NCI-H69 (cell line): ENCODE data around the gene VPS37B.
A peak's percentile ranks its signal among the peaks of the same experiment; 100 is the strongest.
"Not testable (repeated sequence)": the region's sequence is repeated elsewhere in the genome, so short reads cannot be mapped to it uniquely, and the experiment has no call there.

ENCODE experiments used
- DNase-seq: peaks from one replicate; lab custom pipeline; 2025; lab: John Stamatoyannopoulos, UW

VPS37B gene, protein sequence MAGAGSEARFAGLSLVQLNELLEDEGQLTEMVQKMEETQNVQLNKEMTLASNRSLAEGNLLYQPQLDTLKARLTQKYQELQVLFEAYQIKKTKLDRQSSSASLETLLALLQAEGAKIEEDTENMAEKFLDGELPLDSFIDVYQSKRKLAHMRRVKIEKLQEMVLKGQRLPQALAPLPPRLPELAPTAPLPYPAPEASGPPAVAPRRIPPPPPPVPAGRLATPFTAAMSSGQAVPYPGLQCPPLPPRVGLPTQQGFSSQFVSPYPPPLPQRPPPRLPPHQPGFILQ

DNA sequence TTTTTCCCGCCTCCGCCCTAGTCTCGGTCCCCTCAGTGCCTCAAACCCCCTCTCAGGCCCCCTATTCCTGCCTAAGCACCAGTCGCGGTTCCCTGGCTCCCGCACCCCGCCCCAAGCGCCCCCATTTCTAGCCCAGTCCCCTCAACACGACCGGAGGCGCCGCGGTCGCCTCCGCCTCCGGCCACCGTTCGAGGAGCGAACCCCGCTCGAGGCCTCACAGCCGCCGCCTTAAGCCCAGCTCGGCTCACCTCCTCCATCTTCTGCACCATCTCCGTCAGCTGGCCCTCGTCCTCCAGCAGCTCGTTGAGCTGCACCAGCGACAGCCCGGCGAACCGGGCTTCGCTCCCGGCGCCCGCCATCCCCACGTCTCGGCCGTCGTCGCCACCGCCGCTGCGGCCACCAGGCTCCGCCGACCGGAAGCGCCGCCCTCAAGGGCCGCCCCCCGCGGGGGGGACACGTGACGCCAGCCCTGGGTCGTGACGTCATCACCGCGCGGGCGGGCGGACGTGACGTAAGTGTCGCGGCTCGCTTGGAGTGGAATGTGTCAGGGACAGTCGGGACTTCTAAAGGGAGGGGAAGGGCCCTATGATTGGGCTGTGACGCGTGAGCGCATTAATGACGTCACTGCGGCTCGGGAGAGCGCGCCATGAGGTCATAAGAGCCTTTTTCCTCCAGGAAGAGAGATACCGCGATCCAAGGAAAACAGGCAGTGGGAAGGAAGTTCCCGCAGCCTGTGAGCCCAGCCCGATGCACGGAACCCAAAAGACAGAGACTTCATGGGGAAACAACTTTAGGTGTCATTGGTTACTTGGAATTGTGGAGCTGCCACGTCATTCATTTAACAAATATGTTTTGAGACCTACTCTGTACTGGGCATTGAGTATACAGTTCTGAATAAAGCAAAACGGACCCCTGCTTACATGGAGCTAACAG, at the start of gene VPS37B:
TSS of gene VPS37B (minus strand) at position 421 of the 933 bp plus-strand sequence. CDS start at position 359, 62 bp downstream.
- peak; percentile 95 for DNase-seq

DNA sequence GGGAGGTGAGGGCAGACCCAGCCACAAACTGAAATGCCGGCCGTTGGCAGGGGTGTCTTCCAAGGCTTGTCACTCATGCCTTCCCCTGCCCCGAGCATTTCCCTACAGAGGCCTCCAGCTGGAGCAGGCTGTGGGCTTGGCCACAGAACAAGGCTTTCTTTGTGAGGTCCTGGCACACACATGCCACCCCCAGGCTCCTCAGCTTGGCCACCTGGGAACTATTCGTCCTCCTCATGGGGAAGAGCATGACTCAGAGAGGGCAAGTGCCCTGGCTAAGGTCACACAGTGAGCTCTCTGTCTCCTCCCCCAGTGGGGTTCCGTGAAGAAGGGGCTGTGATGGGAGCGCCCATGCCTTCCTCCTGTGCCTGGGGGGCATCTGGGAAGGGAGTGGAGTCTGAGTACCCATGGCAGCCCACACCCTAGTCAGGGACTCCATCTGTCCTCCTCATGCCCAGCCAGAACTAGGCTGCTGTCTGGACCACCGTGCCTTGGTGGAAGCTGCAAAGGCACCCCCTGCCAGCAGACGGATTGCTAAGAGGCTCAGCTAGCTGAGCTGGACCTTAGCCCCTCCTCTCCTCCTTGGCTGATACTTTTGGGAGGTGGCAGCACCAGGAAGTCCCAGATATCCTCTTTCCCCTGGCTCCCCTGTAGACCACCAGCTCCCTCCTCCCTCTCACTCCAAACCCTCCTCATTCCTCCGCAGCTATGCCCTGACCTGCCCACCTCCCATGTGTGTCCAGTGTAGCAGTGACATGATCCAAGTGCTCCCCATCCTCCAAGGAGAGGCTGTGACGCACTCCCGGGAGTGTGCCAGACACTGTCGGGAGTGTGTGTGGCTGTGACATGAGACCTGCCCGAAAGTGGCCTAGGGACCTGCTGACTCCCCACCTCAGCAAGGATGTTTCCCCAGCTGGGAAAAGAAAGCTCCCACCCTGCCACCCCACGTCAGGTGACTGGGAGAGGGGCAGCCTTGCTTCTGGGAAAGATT, 49.0 kb upstream of the VPS37B start:
- DNase-seq = peak; percentile 41

DNA sequence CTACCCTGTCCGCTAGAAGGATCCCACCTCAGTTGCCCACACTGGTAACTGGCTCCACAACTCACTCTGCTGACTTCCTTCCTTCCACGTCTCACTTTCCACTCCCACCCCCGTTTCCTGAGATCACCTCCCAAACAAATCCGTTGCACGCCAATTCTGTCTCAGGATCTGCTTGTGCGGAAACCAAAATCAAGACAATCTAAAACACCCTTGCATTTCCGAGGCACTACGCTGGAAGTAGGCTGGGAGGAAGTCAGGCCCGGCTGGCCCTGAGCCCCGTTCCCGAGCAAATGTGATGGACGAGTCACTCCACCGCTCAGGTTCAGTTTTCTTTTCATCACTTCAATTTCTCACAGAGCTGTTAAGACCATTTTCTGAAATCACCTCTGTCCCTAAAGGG, 47.3 kb upstream of the VPS37B start:
- DNase-seq = no peak

DNA sequence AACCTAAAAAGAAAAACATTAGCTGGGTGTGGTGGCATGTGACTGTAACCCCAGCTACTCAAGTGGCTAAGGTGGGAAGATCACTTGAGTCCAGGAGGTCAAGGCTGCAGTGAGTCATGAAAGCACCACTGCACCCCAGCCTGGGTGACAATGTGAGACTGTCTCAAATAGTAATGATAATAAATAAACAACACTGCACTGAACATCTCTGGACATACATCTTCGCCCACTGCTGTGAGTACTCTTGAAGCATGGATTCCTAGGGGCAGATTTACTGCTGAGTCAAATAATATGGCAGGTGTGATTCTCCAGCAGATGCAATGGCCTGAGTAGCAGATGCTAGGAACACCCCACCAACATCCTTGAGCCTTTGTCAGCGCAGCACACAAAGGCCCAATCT, 46.7 kb upstream of the VPS37B start:
- peak; percentile 57 for DNase-seq

DNA sequence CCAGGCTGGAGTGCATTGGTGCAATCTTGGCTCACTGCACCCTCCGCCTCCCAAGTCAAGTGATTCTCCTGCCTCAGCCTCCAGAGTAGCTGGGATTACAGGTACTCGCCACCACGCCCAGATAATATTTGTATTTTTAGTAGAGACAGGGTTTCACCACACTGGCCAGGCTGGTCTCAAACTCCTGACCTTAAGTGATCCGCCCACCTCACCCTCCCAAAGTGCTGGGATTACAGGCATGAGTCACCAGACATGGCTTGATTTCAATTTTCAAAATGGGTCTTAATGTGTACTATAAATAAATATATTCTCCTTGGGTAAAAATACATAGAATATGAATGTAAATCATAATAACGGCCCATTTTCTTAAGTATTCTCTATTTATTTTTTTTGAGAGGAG, 45.4 kb upstream of the VPS37B start:
- DNase-seq = not testable (repeated sequence)

DNA sequence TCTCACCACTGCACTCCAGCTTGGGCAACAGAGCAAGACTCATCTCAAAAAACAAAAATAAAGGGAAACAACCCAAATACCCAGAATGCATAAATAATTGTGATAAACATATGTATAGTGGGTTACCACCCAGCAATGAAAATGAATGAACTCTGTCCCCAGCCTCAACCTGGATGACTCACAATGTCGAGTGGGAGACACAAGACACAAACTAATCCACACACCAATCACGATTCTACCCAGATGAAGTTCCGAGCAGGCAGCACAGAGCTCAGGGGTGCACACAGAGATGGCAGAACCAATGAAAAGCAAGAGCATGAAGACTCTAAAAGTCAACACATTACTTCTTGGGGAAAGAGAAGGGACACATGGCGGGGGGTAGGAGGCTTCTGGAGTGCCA, 43.2 kb upstream of the VPS37B start:
- DNase-seq = no peak

DNA sequence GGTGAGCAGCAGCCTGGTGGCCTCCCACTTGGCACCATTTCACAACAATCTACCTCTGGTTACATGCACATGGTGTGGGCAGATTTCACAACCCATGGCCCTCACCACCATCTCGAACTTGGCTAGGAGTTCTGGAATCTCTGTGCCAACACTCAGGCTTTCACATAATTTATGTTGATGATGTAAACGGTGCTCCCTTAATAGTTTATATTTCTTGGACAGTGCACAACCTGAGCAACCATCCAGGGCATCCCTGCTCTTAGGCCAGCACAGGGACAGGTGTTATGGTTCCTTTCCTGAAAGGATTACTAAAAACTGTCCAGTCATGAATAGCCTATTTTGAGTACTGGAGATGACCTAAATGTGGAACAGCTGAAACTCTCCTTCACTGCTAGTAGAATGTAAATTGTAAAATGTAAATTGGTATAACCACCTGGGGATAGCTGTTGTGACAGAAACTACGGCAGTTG, 41.7 kb upstream of the VPS37B start:
- DNase-seq = no peak

DNA sequence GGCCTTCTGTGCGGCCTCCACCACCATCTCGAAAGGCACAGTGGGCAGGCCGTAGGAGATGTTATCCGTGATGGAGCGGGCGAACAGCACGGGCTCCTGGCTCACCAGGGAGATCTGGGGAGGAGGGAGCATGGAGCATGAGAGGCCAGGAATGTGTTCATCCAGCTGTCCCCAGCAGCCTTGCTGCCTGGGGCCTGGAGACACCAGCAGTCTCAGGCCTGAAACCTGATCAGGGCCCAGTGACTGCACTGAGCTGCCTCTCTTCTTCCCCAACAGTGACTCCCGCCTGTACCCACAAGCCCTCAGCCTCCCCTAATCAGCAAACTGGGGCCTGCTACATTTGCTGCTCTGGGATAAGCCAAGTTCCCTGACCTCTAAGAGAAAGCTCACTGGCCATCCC, 39.4 kb upstream of the VPS37B start:
- DNase-seq = no peak

DNA sequence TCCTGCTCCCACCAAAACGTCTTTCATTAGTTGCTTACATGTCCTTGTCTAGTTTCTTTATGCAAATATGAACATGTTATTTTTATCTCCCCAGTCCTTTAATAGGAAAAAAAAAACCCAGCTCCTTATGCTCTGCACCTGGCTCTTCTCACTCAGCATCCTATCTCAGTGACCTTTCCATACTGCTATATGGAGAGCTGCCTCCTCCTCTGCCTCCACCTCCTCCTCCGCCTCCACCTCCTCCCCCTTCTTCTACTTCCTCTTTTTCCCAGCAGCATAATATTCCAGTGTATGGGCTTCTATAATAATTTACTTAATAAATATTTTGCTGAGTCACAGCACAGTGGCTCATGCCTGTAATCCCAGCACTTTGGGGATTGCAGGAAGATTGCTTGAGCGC, 38.8 kb upstream of the VPS37B start:
- no peak for DNase-seq

DNA sequence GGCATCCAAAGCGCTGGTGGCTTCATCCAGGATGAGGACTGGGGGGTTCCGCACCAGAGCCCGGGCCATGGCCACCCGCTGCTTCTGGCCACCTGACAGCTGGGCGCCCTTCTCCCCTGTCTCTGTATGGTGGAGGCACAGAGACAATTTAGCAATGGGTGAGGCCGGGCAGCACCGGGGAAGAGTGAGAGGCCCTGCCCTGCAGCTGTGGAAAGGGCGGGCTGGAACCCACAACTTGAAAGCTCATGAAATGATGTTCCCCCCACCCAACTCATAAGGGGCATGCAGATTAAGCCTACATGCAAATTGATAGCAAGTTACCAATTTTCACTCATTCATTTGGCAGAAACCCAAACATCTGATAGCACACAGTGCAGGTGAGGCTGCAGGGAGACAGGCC, 36.3 kb upstream of the VPS37B start:
- no peak for DNase-seq

DNA sequence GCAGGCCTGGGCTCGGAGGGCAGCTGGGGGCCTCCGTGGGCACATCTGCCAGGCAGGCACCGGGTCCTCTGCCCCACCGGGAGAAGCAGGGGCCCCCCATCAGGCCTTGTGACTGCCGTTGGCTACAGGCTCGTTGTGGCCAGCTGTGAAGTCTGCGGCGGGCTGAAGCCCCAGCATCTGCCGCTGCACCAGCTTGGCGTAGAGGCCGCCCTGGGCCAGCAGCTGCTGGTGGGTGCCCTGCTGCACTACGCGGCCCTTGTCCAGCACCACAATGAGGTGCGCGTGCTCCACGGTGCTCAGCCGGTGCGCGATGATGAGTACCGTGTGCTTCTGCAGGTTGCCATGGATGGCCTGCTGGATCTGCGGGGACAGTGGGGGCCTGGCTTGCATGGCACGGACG, 33.9 kb upstream of the VPS37B start:
- no peak for DNase-seq

DNA sequence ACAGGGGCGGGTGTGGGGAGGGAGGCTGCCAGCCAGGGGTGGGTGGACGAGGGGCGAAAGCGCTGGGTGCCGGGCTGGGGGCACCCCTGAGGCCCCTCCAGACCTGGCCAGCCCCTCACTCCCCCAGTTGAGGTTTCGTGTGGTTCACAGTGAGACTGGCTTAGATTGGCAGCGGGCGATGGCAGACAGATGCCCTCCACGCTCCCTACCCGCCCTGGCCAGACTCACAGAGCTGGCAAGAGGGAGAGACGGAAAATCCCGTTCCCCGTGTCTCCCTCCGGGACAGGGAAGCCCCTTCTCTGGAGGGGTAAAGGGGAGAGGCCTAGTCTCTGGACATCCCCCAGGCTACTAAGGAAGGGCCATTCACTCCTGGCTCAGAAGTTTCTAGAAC, 33.2 kb upstream of the VPS37B start:
- no peak for DNase-seq

DNA sequence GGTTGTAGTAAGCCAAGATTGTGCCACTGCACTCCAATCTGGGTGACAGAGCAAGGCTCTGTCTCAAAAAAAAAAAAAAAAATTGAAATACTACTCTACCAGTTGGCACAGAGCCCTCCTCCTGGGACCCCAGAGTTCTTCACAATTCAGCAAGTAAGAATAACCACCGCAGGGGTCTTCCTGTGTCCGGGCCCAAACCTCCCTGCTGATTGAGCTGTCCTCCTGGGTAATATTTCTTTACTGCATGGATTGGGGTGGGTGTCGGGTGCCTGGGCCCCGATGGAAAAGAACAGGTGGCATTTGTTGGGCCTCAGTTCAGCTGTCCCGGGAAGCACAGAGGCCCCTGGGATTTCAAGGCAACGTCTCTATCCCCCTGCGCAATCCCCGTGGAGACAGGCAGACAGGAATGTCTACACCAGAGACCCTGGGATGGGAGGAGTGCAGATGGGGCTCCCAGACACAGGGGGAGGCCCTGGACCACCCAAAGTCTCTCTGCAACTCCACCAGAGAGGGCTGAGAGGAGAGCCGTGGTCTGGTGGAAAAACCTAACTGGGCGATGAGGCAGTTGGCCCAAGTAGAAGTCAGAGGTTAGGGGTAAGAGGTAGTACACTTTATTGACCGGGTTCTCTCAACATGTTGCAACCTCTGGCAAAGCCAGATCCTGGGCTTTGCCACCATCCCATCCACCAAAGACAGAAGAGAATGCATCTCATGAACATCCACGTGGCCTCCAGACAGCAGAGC, 32.7 kb upstream of the VPS37B start:
- DNase-seq = peak; percentile 55

DNA sequence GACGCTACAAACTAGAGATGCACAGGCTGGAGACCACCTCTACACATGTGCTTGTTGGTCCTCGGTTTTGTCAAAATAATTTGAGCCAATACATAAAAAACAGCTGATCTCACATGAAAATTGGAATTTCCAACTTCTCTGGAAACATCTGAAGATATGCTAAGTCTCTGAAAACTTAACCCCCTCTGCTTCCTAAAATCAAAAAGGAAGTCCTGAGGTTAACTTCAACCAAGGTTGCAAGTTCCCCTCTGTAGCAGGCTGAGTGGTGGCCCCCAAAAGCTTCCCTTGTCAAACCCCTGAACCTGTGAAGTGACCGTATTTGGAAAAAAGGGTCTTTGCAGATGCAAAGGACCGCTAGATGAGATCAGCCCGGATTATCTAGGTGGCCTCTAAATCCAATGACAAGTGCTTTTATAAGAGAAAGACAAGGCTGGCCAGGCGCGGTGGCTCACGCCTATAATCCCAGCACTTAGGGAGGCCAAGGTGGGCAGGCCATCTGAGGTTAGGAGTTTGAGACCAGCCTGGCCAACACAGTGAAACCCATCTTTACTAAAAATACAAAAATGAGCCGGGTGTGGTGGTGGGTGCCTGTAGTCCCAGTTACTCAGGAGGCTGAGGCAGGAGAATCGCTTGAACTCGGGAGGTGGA, 32.0 kb upstream of the VPS37B start:
- DNase-seq = no peak

DNA sequence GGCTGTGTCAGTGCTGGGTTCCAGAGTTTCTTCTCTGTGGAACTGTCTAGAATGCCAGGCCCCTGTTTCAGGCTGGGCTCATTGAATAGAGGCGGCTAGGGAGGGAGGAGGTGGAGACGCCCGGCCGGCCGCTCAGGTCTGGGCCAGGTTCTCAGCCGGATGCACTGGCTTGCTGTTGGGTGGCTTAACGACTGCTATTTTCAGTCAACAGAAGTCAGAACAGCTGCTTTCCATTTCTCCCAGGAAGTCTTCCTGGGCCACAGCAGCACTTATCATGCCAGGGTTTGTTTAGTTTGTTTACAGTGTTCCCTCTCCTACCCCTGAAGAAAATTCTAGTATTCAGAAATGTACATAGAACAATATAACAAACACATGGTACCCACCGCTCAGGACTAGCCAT, 26.0 kb upstream of the VPS37B start:
- peak; percentile 59 for DNase-seq

DNA sequence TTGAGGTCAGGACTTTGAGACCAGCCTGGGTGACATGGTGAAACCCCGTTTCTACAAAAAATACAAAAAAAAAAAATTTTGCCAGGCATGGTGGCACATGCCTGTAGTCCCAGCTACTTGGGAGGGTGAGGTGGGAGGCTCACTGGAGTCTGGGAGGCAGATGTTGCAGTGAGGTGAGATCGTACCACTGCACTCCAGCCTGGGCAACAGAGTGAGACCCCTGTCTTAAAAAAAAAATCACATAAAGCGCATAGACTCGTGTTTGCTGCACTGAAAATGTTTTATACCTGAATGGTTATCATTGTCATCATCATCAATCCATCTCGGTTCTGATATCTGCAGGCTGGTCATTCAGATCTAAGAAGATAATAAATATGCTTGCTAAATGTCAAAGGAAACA, 24.8 kb upstream of the VPS37B start:
- no peak for DNase-seq

DNA sequence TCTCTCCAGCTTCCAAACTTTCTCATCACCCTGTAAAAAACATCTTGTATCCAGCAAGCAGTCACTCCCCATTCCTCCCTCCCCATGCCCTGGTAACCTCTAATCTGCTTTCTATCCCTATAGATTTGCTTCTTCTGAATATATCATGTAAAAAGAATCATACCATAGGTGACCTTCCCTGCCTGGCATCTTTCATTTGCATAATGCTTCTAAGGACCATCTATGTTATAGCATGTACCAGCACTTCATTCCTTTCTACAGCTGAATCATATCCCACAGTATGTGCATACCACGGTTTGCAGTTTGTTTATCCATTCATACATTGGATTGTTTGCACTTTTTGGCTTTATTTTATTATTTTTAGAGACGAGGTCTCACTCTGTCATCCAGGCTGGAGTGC, 22.9 kb upstream of the VPS37B start:
- DNase-seq = no peak

DNA sequence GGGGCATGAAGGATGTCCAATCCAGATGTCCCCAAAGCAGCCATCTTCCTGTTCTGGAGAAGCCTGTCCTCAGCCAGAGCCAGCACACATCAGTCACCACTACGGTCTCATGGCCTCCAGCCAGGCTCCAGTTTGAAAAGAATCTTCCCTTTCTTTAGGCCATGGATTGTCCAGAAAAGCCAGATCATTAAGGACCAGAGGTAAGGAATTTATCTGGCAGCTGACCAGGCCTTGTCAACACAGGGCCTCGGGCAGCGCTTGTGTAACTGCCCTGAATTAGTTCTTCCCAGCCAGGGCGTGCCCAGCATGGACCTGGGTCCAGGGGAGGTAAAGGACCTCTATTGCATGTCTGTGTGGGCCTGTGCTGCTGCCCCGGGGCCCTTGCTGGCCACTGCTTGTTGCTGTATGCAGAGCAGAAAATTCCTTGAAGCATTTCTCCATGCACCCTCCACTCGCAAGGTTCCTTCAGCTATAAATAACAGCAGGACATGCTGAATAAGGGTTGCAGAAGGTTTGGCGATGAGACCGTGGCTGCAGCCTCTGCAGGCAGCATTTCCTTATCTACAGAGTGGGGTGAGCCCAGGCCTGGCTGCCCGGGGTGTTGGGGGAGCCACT, 21.7 kb upstream of the VPS37B start:
- no peak for DNase-seq

DNA sequence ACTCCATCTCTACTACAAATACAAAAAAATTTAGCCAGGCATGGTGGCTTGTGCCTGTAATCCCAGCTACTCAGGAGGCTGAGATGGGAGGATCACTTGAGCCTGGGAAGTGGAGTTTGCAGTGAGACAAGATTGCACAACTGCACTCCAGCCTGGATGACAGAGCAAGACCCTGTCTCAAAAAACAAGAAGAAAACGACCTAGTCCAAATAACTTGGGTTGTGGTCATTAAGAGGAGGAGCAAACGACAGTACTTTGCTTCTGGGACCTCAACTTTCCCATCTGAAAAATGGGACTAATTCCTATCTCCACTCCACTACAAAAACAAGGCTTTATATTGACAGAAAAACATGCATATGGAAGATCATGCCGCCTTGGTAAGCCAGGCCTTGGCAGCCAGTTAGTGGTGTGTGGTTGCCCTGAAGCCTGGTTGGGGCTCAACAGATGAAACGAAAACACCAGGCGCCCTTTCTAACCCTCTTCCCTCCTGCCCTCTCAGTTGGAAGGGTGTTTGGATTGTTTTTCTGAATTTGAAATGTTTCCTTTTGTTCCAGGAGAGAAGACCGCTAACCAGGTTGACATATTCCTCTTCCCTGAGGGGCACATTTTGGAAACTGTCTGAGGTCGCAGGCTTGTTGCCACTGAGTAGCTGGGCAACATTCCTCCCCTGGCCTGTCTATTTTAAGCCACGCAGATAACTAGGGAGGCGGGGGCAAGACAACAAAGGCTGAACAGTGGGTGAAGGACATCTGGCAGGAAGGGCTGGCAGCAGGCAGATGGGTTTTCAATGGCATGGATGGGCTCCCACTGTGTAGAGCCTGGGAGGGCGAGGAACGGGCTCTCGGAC, 13.7 kb upstream of the VPS37B start:
- peak; percentile 97 for DNase-seq
